ENCODE measurements around the gene VWF. TPM values are rescaled to one million over a fixed set of nuclear protein-coding genes. Genes with fewer than 3 reads are reported as not detected.

The VWF gene
- total RNA-seq, 2 donors from 2014 or later, result 164 to 251 TPM

GRCh38 chr12:6062757-6063735 lies 61.4 kb downstream of the VWF start:
- H3K4me1 ChIP-seq (ENCODE audit: control insufficient read depth in 1 of 2, low read depth in 2 of 2), result no peaks in the 10 kb centered on the region
- ATAC-seq (ENCODE audit: insufficient number of reproducible peaks, low FRiP score, low read depth) (no peak), DNase-seq (ENCODE audit: low spot score) (no peak)
- no peaks in the 10 kb centered on the region for H3K27me3 ChIP-seq (replicated peaks; ENCODE audit: insufficient read depth)
- no peaks in the 10 kb centered on the region for H3K36me3 ChIP-seq
- H3K9me3 ChIP-seq, result no peaks in the 10 kb centered on the region
- H3K27ac ChIP-seq, result no peak overlapping the region
- peak; percentile 94 for TF ChIP-seq CTCF (IDR thresholded peaks at IDR 0.05)
- H3K4me3 ChIP-seq, result no peak overlapping the region

GRCh38 chr12:6062395-6062756 lies 62.1 kb downstream of the VWF start:
- H3K27ac ChIP-seq, result no peak overlapping the region
- ATAC-seq (ENCODE audit: insufficient number of reproducible peaks, low FRiP score, low read depth), result no peak

GRCh38 chr12:6061660-6062059 lies 62.8 kb downstream of the VWF start:
- Histone ChIP-seq H3K36me3 (no peaks in the 10 kb centered on the region), H3K9me3 (no peaks in the 10 kb centered on the region), H3K4me1 (ENCODE audit: control insufficient read depth in 1 of 2, low read depth in 2 of 2) (peaks cover 0 to 4% of the 10 kb centered on the region in 2 donors), H3K4me3 (no peak overlapping the region), H3K27ac (no peak overlapping the region), H3K27me3 (replicated peaks; ENCODE audit: insufficient read depth) (no peaks in the 10 kb centered on the region)
- ATAC-seq (ENCODE audit: insufficient number of reproducible peaks, low FRiP score, low read depth), result no peak
- TF ChIP-seq CTCF (IDR thresholded peaks at IDR 0.05), result no peak
- DNase-seq (ENCODE audit: low spot score), result no peak

More at GRCh38 chr12:6062395-6062756, 62.1 kb downstream of the VWF start:
- no peaks in the 10 kb centered on the region for H3K9me3 ChIP-seq
- H3K4me3 ChIP-seq, result no peak overlapping the region
- H3K27me3 ChIP-seq (replicated peaks; ENCODE audit: insufficient read depth), result no peaks in the 10 kb centered on the region
- TF ChIP-seq CTCF (IDR thresholded peaks at IDR 0.05), result no peak
- no peaks in the 10 kb centered on the region for H3K4me1 ChIP-seq (ENCODE audit: control insufficient read depth in 1 of 2, low read depth in 2 of 2)
- H3K36me3 ChIP-seq, result no peaks in the 10 kb centered on the region
- no peak for DNase-seq (ENCODE audit: low spot score)

- DNase-seq (ENCODE audit: low spot score), result no peak
- no peak for TF ChIP-seq CTCF (IDR thresholded peaks at IDR 0.05)
- Histone ChIP-seq H3K27ac (no peak overlapping the region), H3K36me3 (no peaks in the 10 kb centered on the region), H3K9me3 (no peaks in the 10 kb centered on the region), H3K4me1 (ENCODE audit: control insufficient read depth in 1 of 2, low read depth in 2 of 2) (peaks cover 0 to 11% of the 10 kb centered on the region in 2 donors), H3K27me3 (replicated peaks; ENCODE audit: insufficient read depth) (no peaks in the 10 kb centered on the region), H3K4me3 (no peak overlapping the region)
- no peak for ATAC-seq (ENCODE audit: insufficient number of reproducible peaks, low FRiP score, low read depth)
These were observed 64.5 kb downstream of the VWF start for GRCh38 chr12:6059860-6060565.

- DNase-seq (ENCODE audit: low spot score), result no peak
- H3K27ac ChIP-seq, result no peak overlapping the region
- no peak for TF ChIP-seq CTCF (IDR thresholded peaks at IDR 0.05)
These were observed 65.2 kb downstream of the VWF start for GRCh38 chr12:6059221-6059620.

More at GRCh38 chr12:6059221-6059620, 65.2 kb downstream of the VWF start:
- Histone ChIP-seq H3K36me3 (no peaks in the 10 kb centered on the region), H3K4me1 (ENCODE audit: control insufficient read depth in 1 of 2, low read depth in 2 of 2) (peaks cover 0 to 15% of the 10 kb centered on the region in 2 donors), H3K9me3 (no peaks in the 10 kb centered on the region), H3K27me3 (replicated peaks; ENCODE audit: insufficient read depth) (no peaks in the 10 kb centered on the region), H3K4me3 (no peak overlapping the region)
- ATAC-seq (ENCODE audit: insufficient number of reproducible peaks, low FRiP score, low read depth), result no peak
